ENCODE data around the gene SPATA12.

SPATA12 gene, protein sequence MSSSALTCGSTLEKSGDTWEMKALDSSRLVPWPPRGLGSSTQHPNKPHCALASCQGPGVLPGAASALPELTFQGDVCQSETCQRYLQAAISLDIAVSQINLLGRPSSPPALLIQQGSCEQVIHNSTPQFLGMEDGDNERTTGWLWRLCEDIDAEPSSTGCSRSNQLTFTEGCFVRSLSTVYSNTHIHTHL
- 0 reads per million in 2 donors for total RNA-seq

GRCh38 chr3:57060089-57060821 is at the start of gene SPATA12:
TSS of gene SPATA12 (plus strand) at chr3:57060664. CDS start at chr3:57073695, 13,031 bp downstream.
- DNase-seq, result no peak

- DNase-seq, result no peak
Measured at GRCh38 chr3:57011022-57011421, 49.4 kb upstream of the SPATA12 start.

- no peak for DNase-seq
Measured at GRCh38 chr3:57012847-57013246, 47.6 kb upstream of the SPATA12 start.

- no peak for DNase-seq
Measured at GRCh38 chr3:57015350-57015729, 45.1 kb upstream of the SPATA12 start.

GRCh38 chr3:57015912-57016311 is 44.6 kb upstream of the SPATA12 start:
- no peak for DNase-seq

GRCh38 chr3:57017459-57017845 is 43.0 kb upstream of the SPATA12 start:
- DNase-seq, result no peak

GRCh38 chr3:57018246-57018645 is 42.2 kb upstream of the SPATA12 start:
- no peak for DNase-seq

- DNase-seq, result no peak
Measured at GRCh38 chr3:57019057-57019456, 41.4 kb upstream of the SPATA12 start.

DNA sequence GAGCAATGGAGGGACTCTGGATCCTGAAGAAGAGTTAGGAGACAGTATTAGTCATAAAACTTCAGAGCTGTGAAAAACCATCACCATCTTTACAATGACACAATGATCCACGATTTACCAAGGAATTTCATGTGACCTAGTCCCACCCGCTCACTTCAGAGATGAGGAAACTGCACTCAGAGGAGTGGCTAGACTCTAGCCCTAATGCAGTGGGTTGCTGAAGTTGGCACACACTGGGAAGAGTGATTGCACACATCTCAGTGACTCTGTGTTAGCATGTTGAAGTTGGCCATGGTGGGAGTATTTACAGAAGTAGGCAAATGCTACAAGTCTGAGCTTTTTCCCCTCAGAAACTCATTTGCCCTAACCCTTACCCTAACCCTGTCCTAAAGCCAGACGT is 35.2 kb upstream of the SPATA12 start:
- no peak for DNase-seq

DNA sequence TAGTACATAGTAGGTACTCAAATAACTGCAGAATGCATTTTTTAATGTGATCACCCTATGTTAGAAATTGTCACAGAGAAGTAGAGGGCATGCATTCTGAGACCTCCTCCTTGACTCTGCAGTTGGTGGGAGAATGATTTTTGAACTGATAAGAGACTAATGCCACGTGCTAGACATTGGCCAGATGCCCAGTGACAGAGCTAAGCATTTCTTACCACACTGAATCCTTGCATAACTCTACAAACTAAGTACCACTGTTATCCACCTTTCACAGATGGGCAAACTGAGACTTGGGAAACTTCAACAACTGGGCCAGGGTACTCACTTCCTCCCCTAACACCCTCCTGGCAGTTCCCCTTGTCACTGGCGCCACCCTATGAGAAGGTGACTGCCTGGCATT is 33.5 kb upstream of the SPATA12 start:
- DNase-seq, result no peak

- no peak for DNase-seq
Measured at GRCh38 chr3:57029383-57029782, 31.1 kb upstream of the SPATA12 start.

DNA sequence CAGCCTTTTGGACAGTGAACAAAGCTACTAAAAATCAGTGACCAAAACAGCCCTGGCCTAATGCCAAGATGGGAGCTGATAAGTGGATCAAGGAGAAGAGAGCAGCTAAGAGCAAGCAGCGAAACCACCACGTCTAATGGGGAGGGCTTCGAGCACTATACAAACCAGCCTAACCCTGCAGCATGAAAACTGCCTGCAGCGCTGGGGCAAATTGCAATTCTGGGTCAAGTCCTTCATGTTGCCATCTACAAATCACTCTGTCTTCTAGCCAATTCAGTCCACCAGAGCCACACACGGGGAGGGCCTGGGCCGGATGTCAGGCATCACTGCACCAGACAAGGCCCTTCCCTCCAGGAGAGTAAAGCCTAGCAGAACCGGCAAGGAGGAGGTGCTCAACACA is 30.5 kb upstream of the SPATA12 start:
- DNase-seq, result no peak

DNA sequence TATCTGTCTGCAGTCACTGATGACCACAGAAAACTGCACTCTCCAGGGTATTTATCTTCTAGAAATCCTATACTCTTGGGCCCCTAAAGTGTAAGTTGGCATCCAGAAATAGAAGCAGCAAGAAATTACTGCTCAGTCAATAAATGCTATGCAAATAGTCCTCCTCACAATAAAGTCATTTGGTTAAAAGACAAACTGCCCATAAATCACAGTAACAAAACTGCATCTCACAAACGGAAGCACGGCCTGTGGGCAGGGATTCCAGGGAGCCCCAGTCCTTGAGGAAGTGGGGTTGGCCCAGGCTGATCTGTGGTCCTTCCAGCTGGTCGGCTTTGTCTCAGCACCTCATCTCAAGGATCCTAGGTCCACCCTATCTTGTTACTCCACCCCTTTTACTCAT is 29.7 kb upstream of the SPATA12 start:
- DNase-seq, result no peak

GRCh38 chr3:57031631-57032541 is 28.6 kb upstream of the SPATA12 start:
- DNase-seq, result no peak

- DNase-seq, result no peak
Measured at GRCh38 chr3:57036952-57037351, 23.5 kb upstream of the SPATA12 start.

- no peak for DNase-seq
Measured at GRCh38 chr3:57038466-57039164, 21.8 kb upstream of the SPATA12 start.

DNA sequence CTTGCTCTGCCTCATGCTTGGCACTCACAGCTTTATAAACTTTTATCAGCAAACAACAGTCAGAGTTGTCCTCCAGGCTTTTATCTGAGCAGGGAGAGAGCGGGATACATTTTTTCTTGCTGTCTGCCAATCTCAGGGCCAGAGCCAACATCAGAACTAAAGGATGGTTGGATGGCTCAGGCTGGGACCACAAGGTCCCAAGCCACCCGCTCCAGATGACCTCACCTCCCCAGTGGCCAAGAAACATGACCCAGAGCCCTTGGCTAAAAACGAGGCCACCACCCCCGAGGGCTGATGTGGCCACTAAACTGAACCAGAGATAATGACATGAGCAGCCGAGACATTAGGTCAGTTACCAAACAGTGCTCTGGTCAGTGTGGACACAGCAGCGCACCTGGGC is 18.8 kb upstream of the SPATA12 start:
- DNase-seq, result no peak

GRCh38 chr3:57043518-57043917 is 16.9 kb upstream of the SPATA12 start:
- DNase-seq, result no peak

- DNase-seq, result no peak
Measured at GRCh38 chr3:57046101-57046765, 14.2 kb upstream of the SPATA12 start.

GRCh38 chr3:57048052-57048671 is 12.3 kb upstream of the SPATA12 start:
- DNase-seq, result no peak

DNA sequence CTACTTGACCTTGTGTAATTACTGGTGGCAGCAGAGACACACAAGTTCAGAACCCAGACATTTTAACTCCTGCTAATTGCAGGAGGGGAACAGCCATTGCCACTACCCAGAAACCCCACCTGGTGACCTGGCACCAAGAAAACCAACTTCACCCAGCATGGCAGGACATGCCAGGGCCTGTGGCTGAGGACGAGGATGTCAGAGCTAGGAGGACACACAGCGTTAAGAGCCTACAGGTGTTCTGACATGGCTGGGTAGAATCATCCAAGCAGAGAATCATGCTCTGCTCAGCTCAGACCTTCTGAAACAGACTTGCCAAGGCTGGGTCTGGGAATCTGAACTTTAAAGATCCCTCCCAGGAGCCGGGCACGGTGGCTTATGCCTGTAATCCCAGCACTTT is 11.7 kb upstream of the SPATA12 start:
- no peak for DNase-seq

DNA sequence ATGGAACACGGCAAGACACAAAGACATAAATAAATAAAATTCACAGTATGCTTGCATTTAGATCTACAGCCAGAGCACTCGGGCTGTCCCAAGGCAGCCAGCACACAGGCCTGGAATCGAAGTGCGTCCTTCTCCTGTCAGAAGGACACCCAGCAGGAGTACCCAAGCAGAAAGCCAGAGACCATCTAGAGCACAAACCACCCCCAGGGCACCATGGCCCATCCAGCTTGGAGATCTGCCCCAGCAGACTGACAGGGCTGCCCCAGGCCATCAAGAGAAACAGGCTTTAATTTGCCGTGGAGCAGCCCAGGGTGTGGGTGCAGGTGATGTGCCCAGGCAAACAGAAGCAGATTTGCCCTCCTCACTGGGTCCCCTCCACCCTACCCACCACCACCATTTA is 7.8 kb upstream of the SPATA12 start:
- DNase-seq, result no peak
